H1 (cell line): Measurements from ENCODE around the gene RNF187. TPM values are rescaled to one million over a fixed set of nuclear protein-coding genes. Genes with fewer than 3 reads are reported as not detected.

Source experiments
- CTCF ChIA-PET: fragments of 300-600 bp; sonication (Branson Sonifier 250); formaldehyde crosslinking; loops from one replicate; lab custom pipeline; 2021; ENCODE audit not compliant: partially characterized antibody; lab: Charles Lee
- POLR2A ChIA-PET: fragments of 300-600 bp; sonication (Branson Sonifier 250); formaldehyde crosslinking; loops from one replicate; lab custom pipeline; 2021; ENCODE audit warnings: inconsistent platforms; ENCODE audit not compliant: partially characterized antibody; lab: Charles Lee
- DNase-seq, 2 experiments: peaks; one replicate each; pipeline versions ENCODE4 v3.0.0 to v3.0.0-alpha.2; 2010 to 2022; ENCODE audit warnings: low spot score in 2 of 2, low read depth in 1 of 2, mixed read lengths in 1 of 2
- FAIRE-seq: peaks from 2 replicates; lab custom pipeline; 2011; peaks lifted over from hg19 to GRCh38; lab: Jason Lieb, UNC
- H2AFZ ChIP-seq: 2 replicates; pipeline ENCODE4 v1.8.1; 2012; ENCODE audit warnings: low read length, inconsistent platforms
- H2AK5ac ChIP-seq: 2 replicates; pipeline ENCODE4 v1.6.1; 2013; ENCODE audit warnings: low read depth, low read length
- H2BK120ac ChIP-seq: replicated peaks from 2 replicates; pipeline ENCODE3; 2013; ENCODE audit warnings: low read depth, low read length, inconsistent platforms
- H2BK12ac ChIP-seq: 2 replicates; pipeline ENCODE4 v1.6.1; 2013; ENCODE audit warnings: low read depth, low read length
- H2BK15ac ChIP-seq: 2 replicates; pipeline ENCODE4 v1.6.1; 2013; ENCODE audit warnings: low read length
- H2BK20ac ChIP-seq: 2 replicates; pipeline ENCODE4 v1.6.1; 2013; ENCODE audit warnings: low read length
- H2BK5ac ChIP-seq: 2 replicates; pipeline ENCODE4 v1.6.1; 2013; ENCODE audit warnings: low read depth, low read length
- H3K14ac ChIP-seq: 2 replicates; pipeline ENCODE4 v1.6.1; 2013; ENCODE audit warnings: inconsistent platforms; ENCODE audit not compliant: insufficient read length
- H3K18ac ChIP-seq: 2 replicates; pipeline ENCODE4 v1.6.1; 2013; ENCODE audit warnings: low read length; ENCODE audit errors: extremely low read depth
- H3K23ac ChIP-seq: 2 replicates; pipeline ENCODE4 v1.6.1; 2013; ENCODE audit warnings: inconsistent platforms; ENCODE audit not compliant: insufficient read length
- H3K23me2 ChIP-seq: 2 replicates; pipeline ENCODE4 v1.6.1; 2013; ENCODE audit warnings: low read depth, low read length
- H3K27ac ChIP-seq: 2 replicates; pipeline ENCODE4 v1.6.1; 2011; ENCODE audit warnings: low read depth, low read length, inconsistent platforms
- H3K27me3 ChIP-seq, 4 experiments: replicated peaks in 1 of 4; 1 replicate in 1 of 4; 2 replicates in 3 of 4; pipeline versions ENCODE4 v1.6.1 to v1.8.1; 2011 to 2013; ENCODE audit warnings: low read length in 3 of 4, mild to moderate bottlenecking in 3 of 4, inconsistent platforms in 2 of 4, mixed read lengths in 2 of 4, moderate library complexity in 1 of 4; ENCODE audit not compliant: control insufficient read depth in 3 of 4, insufficient read depth in 3 of 4; ENCODE audit errors: extremely low read depth in 1 of 4
- H3K36me3 ChIP-seq, 4 experiments: 2 replicates each; pipeline versions ENCODE4 v1.6.1 to v1.8.1; 2011 to 2013; ENCODE audit warnings: mild to moderate bottlenecking in 4 of 4, low read length in 3 of 4, moderate library complexity in 2 of 4, control low read depth in 1 of 4, inconsistent platforms in 1 of 4; ENCODE audit not compliant: insufficient read depth in 4 of 4, control insufficient read depth in 2 of 4
- H3K4ac ChIP-seq: replicated peaks from 2 replicates; pipeline ENCODE3; 2013; ENCODE audit warnings: low read length, low read depth, mixed read lengths, inconsistent platforms; ENCODE audit not compliant: insufficient read length
- H3K4me1 ChIP-seq, 4 experiments: replicated peaks in 1 of 4; 1 replicate in 1 of 4; 2 replicates in 3 of 4; pipeline versions ENCODE4 v1.6.1 to v1.8.1; 2011 to 2013; ENCODE audit warnings: low read length in 3 of 4, inconsistent platforms in 2 of 4, mixed read lengths in 1 of 4; ENCODE audit not compliant: insufficient read depth in 4 of 4, control insufficient read depth in 3 of 4
- H3K4me2 ChIP-seq, 2 experiments: 2 replicates each; pipeline versions ENCODE4 v1.6.1 to v1.8.1; 2011 to 2013; ENCODE audit warnings: low read depth in 2 of 2, low read length in 2 of 2, control low read depth in 1 of 2, inconsistent platforms in 1 of 2, mild to moderate bottlenecking in 1 of 2; ENCODE audit not compliant: insufficient read depth in 1 of 2
- H3K4me3 ChIP-seq, 4 experiments: fragments of 200-600, 300-600 bp in 1 of 4; sonication (generic), shearing (Covaris generic), sonication (Bioruptor Twin) in 1 of 4; 2 replicates each; pipeline versions ENCODE4 v1.5.1 to v1.8.1; 2011 to 2016; ENCODE audit warnings: low read length in 4 of 4, low read depth in 3 of 4, control low read depth in 2 of 4, inconsistent platforms in 2 of 4, mild to moderate bottlenecking in 2 of 4, mixed read lengths in 1 of 4, moderate library complexity in 1 of 4; ENCODE audit not compliant: insufficient read depth in 2 of 4; ENCODE audit errors: extremely low read depth in 1 of 4
- H3K56ac ChIP-seq: replicated peaks from 2 replicates; pipeline ENCODE3; 2013; ENCODE audit warnings: low read depth, mild to moderate bottlenecking, mixed read lengths, low read length, inconsistent platforms; ENCODE audit not compliant: insufficient read length
- H3K79me1 ChIP-seq: 2 replicates; pipeline ENCODE4 v1.6.1; 2013; ENCODE audit warnings: low read depth, low read length, control low read depth
- H3K79me2 ChIP-seq, 2 experiments: 2 replicates each; pipeline versions ENCODE4 v1.6.1 to v1.8.1; 2012 to 2013; ENCODE audit warnings: low read length in 2 of 2, mild to moderate bottlenecking in 2 of 2, inconsistent platforms in 1 of 2; ENCODE audit not compliant: insufficient read depth in 2 of 2, control insufficient read depth in 1 of 2
- H3K9ac ChIP-seq, 4 experiments: replicated peaks in 1 of 4; 1 replicate in 1 of 4; 2 replicates in 3 of 4; pipeline versions ENCODE4 v1.6.1 to v1.8.1; 2011 to 2013; ENCODE audit warnings: low read depth in 3 of 4, low read length in 3 of 4, control low read depth in 2 of 4, mild to moderate bottlenecking in 2 of 4, moderate library complexity in 2 of 4, inconsistent platforms in 1 of 4; ENCODE audit errors: extremely low read depth in 1 of 4
- H3K9me3 ChIP-seq, 2 experiments: 2 replicates each; pipeline versions ENCODE4 v1.6.1 to v1.8.1; 2012 to 2013; ENCODE audit warnings: mild to moderate bottlenecking in 2 of 2, moderate library complexity in 2 of 2, control low read depth in 1 of 2, inconsistent platforms in 1 of 2, low read depth in 1 of 2, low read length in 1 of 2, mixed read lengths in 1 of 2; ENCODE audit not compliant: insufficient read depth in 2 of 2
- H4K20me1 ChIP-seq, 2 experiments: replicated peaks in 1 of 2; 2 replicates each; pipeline versions ENCODE3 to v1.8.1; 2011 to 2013; ENCODE audit warnings: inconsistent platforms in 2 of 2, low read length in 2 of 2, mild to moderate bottlenecking in 1 of 2; ENCODE audit not compliant: insufficient read depth in 2 of 2, control insufficient read depth in 1 of 2
- H4K5ac ChIP-seq: 2 replicates; pipeline ENCODE4 v1.6.1; 2013; ENCODE audit warnings: low read length, low read depth, mixed read lengths, inconsistent platforms; ENCODE audit not compliant: insufficient read length
- H4K8ac ChIP-seq: 2 replicates; pipeline ENCODE4 v1.8.0; 2013; ENCODE audit warnings: mild to moderate bottlenecking, moderate library complexity, low read length, inconsistent platforms; ENCODE audit not compliant: insufficient read depth; ENCODE audit errors: extremely low read depth
- H4K91ac ChIP-seq: replicated peaks from 2 replicates; pipeline ENCODE3; 2013; ENCODE audit warnings: low read length, mixed read lengths, inconsistent platforms; ENCODE audit not compliant: insufficient read length
- BACH1 ChIP-seq: IDR thresholded peaks from 2 replicates; pipeline ENCODE4 v1.6.1; 2012; ENCODE audit warnings: low read length, improper control_type of control experiment
- BCL11A ChIP-seq, 2 experiments: IDR thresholded peaks; one replicate each; pipeline ENCODE4 v1.6.1; 2011; ENCODE audit warnings: low read depth in 2 of 2, low read length in 2 of 2, mild to moderate bottlenecking in 2 of 2
- NRF1 ChIP-seq: IDR thresholded peaks from 2 replicates; pipeline ENCODE4 v1.6.1; 2011; ENCODE audit warnings: mild to moderate bottlenecking, low read depth, low read length, improper control_type of control experiment
- PHF8 ChIP-seq: fragments of 200-600 bp; sonication (generic); conservative IDR thresholded peaks from 2 replicates; pipeline ENCODE4 v1.7.1; 2012; ENCODE audit warnings: low read depth, mild to moderate bottlenecking, inconsistent platforms, low read length, moderate library complexity
- SAP30 ChIP-seq: fragments of 300-600 bp; sonication (generic); IDR thresholded peaks from 2 replicates; pipeline ENCODE4 v1.7.1; 2012; ENCODE audit warnings: low read length, moderate library complexity, mild to moderate bottlenecking, inconsistent platforms; ENCODE audit not compliant: insufficient read depth, insufficient replicate concordance
- WGBS, 2 experiments: shearing (Covaris generic) in 1 of 2; methylation state at CpG; one replicate each; pipeline versions ENCODE4 v1.1.6 to v1.1.7; 2013 to 2015; ENCODE audit warnings: low lambda C conversion rate in 2 of 2, mixed read lengths in 2 of 2, inconsistent platforms in 1 of 2, low coverage in 1 of 2, missing lambda C conversion rate in 1 of 2; ENCODE audit not compliant: insufficient replicate concordance in 2 of 2, insufficient coverage in 1 of 2, insufficient read length in 1 of 2; ENCODE audit errors: extremely low coverage in 1 of 2, missing lambda C conversion rate in 1 of 2; 5-methylcytosine and 5-hydroxymethylcytosine counted together
- polyA plus RNA-seq, 7 experiments: library from polyadenylated mRNA; depleted of rRNA in 3 of 7; stranded (reverse) in 5 of 7; unstranded in 2 of 7; fragments of >200 nt in 5 of 7; fragments of 200-250 nt in 2 of 7; gene quantifications; 1 replicate in 5 of 7; 2 replicates in 1 of 7; 4 replicates in 1 of 7; pipeline versions ENCODE4 v1.2.1 to v1.2.3, GENCODE V29; 2011 to 2013; ENCODE audit warnings: missing spikeins in 2 of 7, mixed read lengths in 2 of 7
- total RNA-seq: library from RNA; stranded (reverse); fragmentation: NEBNext Ultra II Directional; extraction: Animal tissue kit (Norgen Biotek cat#: 25700); gene quantifications from 2 replicates; pipeline ENCODE4 v1.2.1, GENCODE V29; 2021

The RNF187 gene
- total and polyA plus RNA-seq, 2 of the 8 experiments (the other 6 are each of a cell fraction or from before 2014, with no cell fraction given): 47.0 to 113 TPM

- TF ChIP-seq BCL11A (IDR thresholded peaks at IDR 0.05; ENCODE audit: low read depth in 2 of 2, low read length in 2 of 2): no peak
- TF ChIP-seq NRF1: no peak
- TF ChIP-seq BACH1: no peak
- no peak for TF ChIP-seq PHF8
- TF ChIP-seq SAP30: no peak
- WGBS, 2 experiments: 87% methylated on average over 7 of the region's 7 CpGs; no CpG with 5 or more reads in 1 of the 2 experiments
- Histone ChIP-seq H4K5ac (no peak overlapping the region), H3K4me2 (no peak overlapping the region), H3K27me3 (peaks cover 12 to 54% (median 30%) of the 10 kb centered on the region in 4 experiments; a peak in 6 of 7 replicates), H2BK12ac (no peak overlapping the region), H3K9me3 (no peaks in the 10 kb centered on the region), H3K36me3 (no peaks in the 10 kb centered on the region), H3K27ac (no peak overlapping the region), H2AFZ (no peak overlapping the region), H3K9ac (no peak overlapping the region), H3K4ac (no peak overlapping the region), H3K56ac (no peak overlapping the region), H3K23me2 (no peaks in the 10 kb centered on the region), H3K4me3 (no peak overlapping the region), H2BK120ac (no peak overlapping the region), H2BK5ac (no peak overlapping the region), H3K4me1 (no peaks in the 10 kb centered on the region), H3K79me2 (no peaks in the 10 kb centered on the region), H4K20me1 (no peaks in the 10 kb centered on the region), H3K79me1 (no peaks in the 10 kb centered on the region), H4K91ac (no peak overlapping the region), H2BK20ac (no peak overlapping the region), H3K18ac (no peak overlapping the region), H3K23ac (no peak overlapping the region), H4K8ac (no peak overlapping the region), H2AK5ac (no peak overlapping the region), H3K14ac (no peak overlapping the region), H2BK15ac (no peak overlapping the region)
- no peak for FAIRE-seq
- DNase-seq: no peak
- ChIA-PET CTCF (interaction anchor here (3.9 kb wide), 1 partner anchor 14 kb away, joined by 17 read pairs; a partner anchor contains a TSS), POLR2A (interaction anchor here (1.3 kb wide), 1 partner anchor 20 kb away, joined by 4 read pairs; a partner anchor contains a TSS)
Observed at GRCh38 chr1:228437424-228437962, 49.7 kb upstream of the RNF187 start.
